ENCODE results near the gene HJV. TPM values are rescaled to one million over a fixed set of nuclear protein-coding genes. Genes with fewer than 3 reads are reported as not detected.

Gene HJV
- total RNA-seq, 1 donor from 2014 or later = not detected

- Mint-ChIP-seq H3K27ac (ENCODE audit: unreplicated experiment) (no peak overlapping the region), H3K36me3 (ENCODE audit: low read depth) (peaks cover 24% of the 10 kb centered on the region), H3K4me1 (peaks cover 48% of the 10 kb centered on the region), H3K27me3 (ENCODE audit: low read depth) (no peaks in the 10 kb centered on the region), H3K4me3 (peak overlapping the region; percentile 96), H3K9me3 (no peaks in the 10 kb centered on the region)
- TF ChIP-seq CTCF (conservative IDR thresholded peaks at IDR 0.05) = no peak
- no peak for DNase-seq (ENCODE audit: low read depth, low spot score)
These were observed 23.9 kb downstream of the HJV start for GRCh38 chr1:145997718-145998023.

- H3K27me3 Mint-ChIP-seq (ENCODE audit: low read depth) = no peaks in the 10 kb centered on the region
- TF ChIP-seq CTCF (conservative IDR thresholded peaks at IDR 0.05) = no peak
- DNase-seq (ENCODE audit: low read depth, low spot score) = no peak
- peak overlapping the region; percentile 96 for H3K4me3 Mint-ChIP-seq
- H3K4me1 Mint-ChIP-seq = peaks cover 52% of the 10 kb centered on the region
- H3K9me3 Mint-ChIP-seq = no peaks in the 10 kb centered on the region
- peaks cover 26% of the 10 kb centered on the region for H3K36me3 Mint-ChIP-seq (ENCODE audit: low read depth)
- peak overlapping the region; percentile 96 for H3K27ac Mint-ChIP-seq (ENCODE audit: unreplicated experiment)
These were observed 24.4 kb downstream of the HJV start for GRCh38 chr1:145997016-145997717.

GRCh38 chr1:145996433-145997015 lies 25.0 kb downstream of the HJV start, which contains the start of gene TXNIP:
Gene TXNIP, minus strand, starts transcription at chr1:145996579. Its CDS starts 313 bp downstream, at chr1:145996266.
- Mint-ChIP-seq H3K4me3 (peak within 1 kb of the TSS; percentile 96), H3K4me1 (peaks cover 52% of the 10 kb centered on the region), H3K27ac (ENCODE audit: unreplicated experiment) (peak within 1 kb of the TSS; percentile 96), H3K9me3 (no peaks in the 10 kb centered on the region), H3K36me3 (ENCODE audit: low read depth) (peaks cover 28% of the 10 kb centered on the region), H3K27me3 (ENCODE audit: low read depth) (no peaks in the 10 kb centered on the region)
- TF ChIP-seq CTCF (conservative IDR thresholded peaks at IDR 0.05) = no peak
- peak; percentile 86 for DNase-seq (ENCODE audit: low read depth, low spot score)

- peaks cover 52% of the 10 kb centered on the region for H3K4me1 Mint-ChIP-seq
- TF ChIP-seq CTCF (conservative IDR thresholded peaks at IDR 0.05) = no peak
- no peak for DNase-seq (ENCODE audit: low read depth, low spot score)
- H3K9me3 Mint-ChIP-seq = no peaks in the 10 kb centered on the region
- H3K27me3 Mint-ChIP-seq (ENCODE audit: low read depth) = no peaks in the 10 kb centered on the region
- H3K4me3 Mint-ChIP-seq = peak overlapping the region; percentile 96
- peaks cover 29% of the 10 kb centered on the region for H3K36me3 Mint-ChIP-seq (ENCODE audit: low read depth)
- peak overlapping the region; percentile 69 for H3K27ac Mint-ChIP-seq (ENCODE audit: unreplicated experiment)
These were observed 25.5 kb downstream of the HJV start for GRCh38 chr1:145995964-145996432.

GRCh38 chr1:145995148-145995881 lies 26.2 kb downstream of the HJV start:
- Mint-ChIP-seq H3K27ac (ENCODE audit: unreplicated experiment) (peak overlapping the region; percentile 74), H3K4me1 (peaks cover 52% of the 10 kb centered on the region)

More at GRCh38 chr1:145995148-145995881, 26.2 kb downstream of the HJV start:
- Mint-ChIP-seq H3K4me3 (peak overlapping the region; percentile 96), H3K36me3 (ENCODE audit: low read depth) (peaks cover 29% of the 10 kb centered on the region), H3K9me3 (no peaks in the 10 kb centered on the region), H3K27me3 (ENCODE audit: low read depth) (no peaks in the 10 kb centered on the region)
- TF ChIP-seq CTCF (conservative IDR thresholded peaks at IDR 0.05) = no peak
- no peak for DNase-seq (ENCODE audit: low read depth, low spot score)
